H1 (cell line): ENCODE measurements around the gene PDE4D. TPM values are rescaled to one million over a fixed set of nuclear protein-coding genes. Genes with fewer than 3 reads are reported as not detected.

Experiments used
- CTCF ChIA-PET: fragments of 300-600 bp; sonication (Branson Sonifier 250); formaldehyde crosslinking; loops from one replicate; lab custom pipeline; 2021; ENCODE audit not compliant: partially characterized antibody; lab: Charles Lee
- POLR2A ChIA-PET: fragments of 300-600 bp; sonication (Branson Sonifier 250); formaldehyde crosslinking; loops from one replicate; lab custom pipeline; 2021; ENCODE audit warnings: inconsistent platforms; ENCODE audit not compliant: partially characterized antibody; lab: Charles Lee
- DNase-seq, 2 experiments: peaks; one replicate each; pipeline versions ENCODE4 v3.0.0 to v3.0.0-alpha.2; 2010 to 2022; ENCODE audit warnings: low spot score in 2 of 2, low read depth in 1 of 2, mixed read lengths in 1 of 2
- FAIRE-seq: peaks from 2 replicates; lab custom pipeline; 2011; peaks lifted over from hg19 to GRCh38; lab: Jason Lieb, UNC
- H2AFZ ChIP-seq: 2 replicates; pipeline ENCODE4 v1.8.1; 2012; ENCODE audit warnings: low read length, inconsistent platforms
- H2AK5ac ChIP-seq: 2 replicates; pipeline ENCODE4 v1.6.1; 2013; ENCODE audit warnings: low read depth, low read length
- H2BK120ac ChIP-seq: replicated peaks from 2 replicates; pipeline ENCODE3; 2013; ENCODE audit warnings: low read depth, low read length, inconsistent platforms
- H2BK12ac ChIP-seq: 2 replicates; pipeline ENCODE4 v1.6.1; 2013; ENCODE audit warnings: low read depth, low read length
- H2BK15ac ChIP-seq: 2 replicates; pipeline ENCODE4 v1.6.1; 2013; ENCODE audit warnings: low read length
- H2BK20ac ChIP-seq: 2 replicates; pipeline ENCODE4 v1.6.1; 2013; ENCODE audit warnings: low read length
- H2BK5ac ChIP-seq: 2 replicates; pipeline ENCODE4 v1.6.1; 2013; ENCODE audit warnings: low read depth, low read length
- H3K14ac ChIP-seq: 2 replicates; pipeline ENCODE4 v1.6.1; 2013; ENCODE audit warnings: inconsistent platforms; ENCODE audit not compliant: insufficient read length
- H3K18ac ChIP-seq: 2 replicates; pipeline ENCODE4 v1.6.1; 2013; ENCODE audit warnings: low read length; ENCODE audit errors: extremely low read depth
- H3K23ac ChIP-seq: 2 replicates; pipeline ENCODE4 v1.6.1; 2013; ENCODE audit warnings: inconsistent platforms; ENCODE audit not compliant: insufficient read length
- H3K23me2 ChIP-seq: 2 replicates; pipeline ENCODE4 v1.6.1; 2013; ENCODE audit warnings: low read depth, low read length
- H3K27ac ChIP-seq: 2 replicates; pipeline ENCODE4 v1.6.1; 2011; ENCODE audit warnings: low read depth, low read length, inconsistent platforms
- H3K27me3 ChIP-seq, 4 experiments: replicated peaks in 1 of 4; 1 replicate in 1 of 4; 2 replicates in 3 of 4; pipeline versions ENCODE4 v1.6.1 to v1.8.1; 2011 to 2013; ENCODE audit warnings: low read length in 3 of 4, mild to moderate bottlenecking in 3 of 4, inconsistent platforms in 2 of 4, mixed read lengths in 2 of 4, moderate library complexity in 1 of 4; ENCODE audit not compliant: control insufficient read depth in 3 of 4, insufficient read depth in 3 of 4; ENCODE audit errors: extremely low read depth in 1 of 4
- H3K36me3 ChIP-seq, 4 experiments: 2 replicates each; pipeline versions ENCODE4 v1.6.1 to v1.8.1; 2011 to 2013; ENCODE audit warnings: mild to moderate bottlenecking in 4 of 4, low read length in 3 of 4, moderate library complexity in 2 of 4, control low read depth in 1 of 4, inconsistent platforms in 1 of 4; ENCODE audit not compliant: insufficient read depth in 4 of 4, control insufficient read depth in 2 of 4
- H3K4ac ChIP-seq: replicated peaks from 2 replicates; pipeline ENCODE3; 2013; ENCODE audit warnings: low read length, low read depth, mixed read lengths, inconsistent platforms; ENCODE audit not compliant: insufficient read length
- H3K4me1 ChIP-seq, 4 experiments: replicated peaks in 1 of 4; 1 replicate in 1 of 4; 2 replicates in 3 of 4; pipeline versions ENCODE4 v1.6.1 to v1.8.1; 2011 to 2013; ENCODE audit warnings: low read length in 3 of 4, inconsistent platforms in 2 of 4, mixed read lengths in 1 of 4; ENCODE audit not compliant: insufficient read depth in 4 of 4, control insufficient read depth in 3 of 4
- H3K4me2 ChIP-seq, 2 experiments: 2 replicates each; pipeline versions ENCODE4 v1.6.1 to v1.8.1; 2011 to 2013; ENCODE audit warnings: low read depth in 2 of 2, low read length in 2 of 2, control low read depth in 1 of 2, inconsistent platforms in 1 of 2, mild to moderate bottlenecking in 1 of 2; ENCODE audit not compliant: insufficient read depth in 1 of 2
- H3K4me3 ChIP-seq, 4 experiments: fragments of 200-600, 300-600 bp in 1 of 4; sonication (generic), shearing (Covaris generic), sonication (Bioruptor Twin) in 1 of 4; 2 replicates each; pipeline versions ENCODE4 v1.5.1 to v1.8.1; 2011 to 2016; ENCODE audit warnings: low read length in 4 of 4, low read depth in 3 of 4, control low read depth in 2 of 4, inconsistent platforms in 2 of 4, mild to moderate bottlenecking in 2 of 4, mixed read lengths in 1 of 4, moderate library complexity in 1 of 4; ENCODE audit not compliant: insufficient read depth in 2 of 4; ENCODE audit errors: extremely low read depth in 1 of 4
- H3K56ac ChIP-seq: replicated peaks from 2 replicates; pipeline ENCODE3; 2013; ENCODE audit warnings: low read depth, mild to moderate bottlenecking, mixed read lengths, low read length, inconsistent platforms; ENCODE audit not compliant: insufficient read length
- H3K79me1 ChIP-seq: 2 replicates; pipeline ENCODE4 v1.6.1; 2013; ENCODE audit warnings: low read depth, low read length, control low read depth
- H3K79me2 ChIP-seq, 2 experiments: 2 replicates each; pipeline versions ENCODE4 v1.6.1 to v1.8.1; 2012 to 2013; ENCODE audit warnings: low read length in 2 of 2, mild to moderate bottlenecking in 2 of 2, inconsistent platforms in 1 of 2; ENCODE audit not compliant: insufficient read depth in 2 of 2, control insufficient read depth in 1 of 2
- H3K9ac ChIP-seq, 4 experiments: replicated peaks in 1 of 4; 1 replicate in 1 of 4; 2 replicates in 3 of 4; pipeline versions ENCODE4 v1.6.1 to v1.8.1; 2011 to 2013; ENCODE audit warnings: low read depth in 3 of 4, low read length in 3 of 4, control low read depth in 2 of 4, mild to moderate bottlenecking in 2 of 4, moderate library complexity in 2 of 4, inconsistent platforms in 1 of 4; ENCODE audit errors: extremely low read depth in 1 of 4
- H3K9me3 ChIP-seq, 2 experiments: 2 replicates each; pipeline versions ENCODE4 v1.6.1 to v1.8.1; 2012 to 2013; ENCODE audit warnings: mild to moderate bottlenecking in 2 of 2, moderate library complexity in 2 of 2, control low read depth in 1 of 2, inconsistent platforms in 1 of 2, low read depth in 1 of 2, low read length in 1 of 2, mixed read lengths in 1 of 2; ENCODE audit not compliant: insufficient read depth in 2 of 2
- H4K20me1 ChIP-seq, 2 experiments: replicated peaks in 1 of 2; 2 replicates each; pipeline versions ENCODE3 to v1.8.1; 2011 to 2013; ENCODE audit warnings: inconsistent platforms in 2 of 2, low read length in 2 of 2, mild to moderate bottlenecking in 1 of 2; ENCODE audit not compliant: insufficient read depth in 2 of 2, control insufficient read depth in 1 of 2
- H4K5ac ChIP-seq: 2 replicates; pipeline ENCODE4 v1.6.1; 2013; ENCODE audit warnings: low read length, low read depth, mixed read lengths, inconsistent platforms; ENCODE audit not compliant: insufficient read length
- H4K8ac ChIP-seq: 2 replicates; pipeline ENCODE4 v1.8.0; 2013; ENCODE audit warnings: mild to moderate bottlenecking, moderate library complexity, low read length, inconsistent platforms; ENCODE audit not compliant: insufficient read depth; ENCODE audit errors: extremely low read depth
- H4K91ac ChIP-seq: replicated peaks from 2 replicates; pipeline ENCODE3; 2013; ENCODE audit warnings: low read length, mixed read lengths, inconsistent platforms; ENCODE audit not compliant: insufficient read length
- HDAC6 ChIP-seq: IDR thresholded peaks from one replicate; pipeline ENCODE4 v1.7.1; 2012; ENCODE audit warnings: low read depth, mild to moderate bottlenecking, inconsistent platforms, low read length, moderate library complexity
- JUN ChIP-seq: IDR thresholded peaks from 2 replicates; pipeline ENCODE4 v1.6.1; 2011; ENCODE audit warnings: low read depth, mild to moderate bottlenecking, improper control_type of control experiment, low read length
- RNF2 ChIP-seq: fragments of 200-900, 300-1000 bp; sonication (generic); IDR thresholded peaks from 2 replicates; pipeline ENCODE4 v1.7.1; 2016; ENCODE audit warnings: borderline replicate concordance, low read depth, mild to moderate bottlenecking, antibody characterized with exemption, low read length; ENCODE audit not compliant: poor library complexity, severe bottlenecking; ENCODE audit errors: missing control alignments
- SIN3A ChIP-seq, 2 experiments: IDR thresholded peaks in 1 of 2; conservative IDR thresholded peaks in 1 of 2; 2 replicates each; pipeline ENCODE4 v1.6.1; 2011 to 2012; ENCODE audit warnings: low read length in 2 of 2, improper control_type of control experiment in 1 of 2, low read depth in 1 of 2, mild to moderate bottlenecking in 1 of 2
- SIRT6 ChIP-seq: IDR thresholded peaks from one replicate; pipeline ENCODE4 v1.7.1; 2012; ENCODE audit warnings: low read length, inconsistent platforms
- SP4 ChIP-seq: IDR thresholded peaks from 2 replicates; pipeline ENCODE4 v1.6.1; 2012; ENCODE audit warnings: low read length, inconsistent platforms
- WGBS, 2 experiments: shearing (Covaris generic) in 1 of 2; methylation state at CpG; one replicate each; pipeline versions ENCODE4 v1.1.6 to v1.1.7; 2013 to 2015; ENCODE audit warnings: low lambda C conversion rate in 2 of 2, mixed read lengths in 2 of 2, inconsistent platforms in 1 of 2, low coverage in 1 of 2, missing lambda C conversion rate in 1 of 2; ENCODE audit not compliant: insufficient replicate concordance in 2 of 2, insufficient coverage in 1 of 2, insufficient read length in 1 of 2; ENCODE audit errors: extremely low coverage in 1 of 2, missing lambda C conversion rate in 1 of 2; 5-methylcytosine and 5-hydroxymethylcytosine counted together
- polyA plus RNA-seq, 7 experiments: library from polyadenylated mRNA; depleted of rRNA in 3 of 7; stranded (reverse) in 5 of 7; unstranded in 2 of 7; fragments of >200 nt in 5 of 7; fragments of 200-250 nt in 2 of 7; gene quantifications; 1 replicate in 5 of 7; 2 replicates in 1 of 7; 4 replicates in 1 of 7; pipeline versions ENCODE4 v1.2.1 to v1.2.3, GENCODE V29; 2011 to 2013; ENCODE audit warnings: missing spikeins in 2 of 7, mixed read lengths in 2 of 7
- total RNA-seq: library from RNA; stranded (reverse); fragmentation: NEBNext Ultra II Directional; extraction: Animal tissue kit (Norgen Biotek cat#: 25700); gene quantifications from 2 replicates; pipeline ENCODE4 v1.2.1, GENCODE V29; 2021

Gene PDE4D
- total and polyA plus RNA-seq, 2 of the 8 experiments (the other 6 are each of a cell fraction or from before 2014, with no cell fraction given), result 2.3 to 3.7 TPM

DNA sequence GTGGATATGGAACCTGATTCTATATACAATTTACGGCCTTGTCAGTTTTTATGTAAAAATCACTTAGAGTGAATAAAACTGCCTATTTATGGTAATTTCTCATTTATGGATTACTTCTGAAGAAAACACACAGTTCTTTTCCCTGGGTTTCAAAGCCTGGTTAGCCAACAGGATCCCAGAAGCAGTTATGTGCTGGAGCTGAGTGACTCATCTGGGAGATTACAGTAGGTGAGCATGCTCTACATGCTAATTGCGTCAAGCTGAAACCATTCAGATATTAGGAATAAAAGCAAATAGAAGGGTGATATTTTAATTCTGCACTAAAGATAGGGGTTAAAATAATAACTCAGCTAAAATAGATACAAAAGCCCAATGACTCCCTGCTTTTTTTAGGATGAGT is 47.8 kb downstream of the PDE4D start:
- Histone ChIP-seq H2AFZ (no peak overlapping the region), H3K4ac (no peak overlapping the region), H4K91ac (no peak overlapping the region), H2BK5ac (no peak overlapping the region), H3K9me3 (no peaks in the 10 kb centered on the region), H3K56ac (no peak overlapping the region), H3K9ac (no peak overlapping the region), H2BK12ac (no peak overlapping the region), H3K36me3 (no peaks in the 10 kb centered on the region), H4K20me1 (no peaks in the 10 kb centered on the region), H3K27me3 (no peaks in the 10 kb centered on the region), H3K4me2 (no peak overlapping the region), H3K23me2 (no peaks in the 10 kb centered on the region), H3K14ac (no peak overlapping the region), H3K79me1 (no peaks in the 10 kb centered on the region), H3K23ac (no peak overlapping the region), H3K27ac (no peak overlapping the region), H3K4me3 (no peak overlapping the region), H2AK5ac (no peak overlapping the region), H3K79me2 (no peaks in the 10 kb centered on the region), H3K18ac (no peak overlapping the region), H3K4me1 (no peaks in the 10 kb centered on the region), H2BK15ac (no peak overlapping the region), H4K5ac (no peak overlapping the region), H2BK20ac (no peak overlapping the region), H4K8ac (no peak overlapping the region), H2BK120ac (no peak overlapping the region)
- FAIRE-seq (no peak), DNase-seq (no peak)
- 97% methylated on average over 2 of the region's 2 CpGs; no CpG with 5 or more reads in 1 of the 2 experiments for WGBS, 2 experiments
- ChIA-PET CTCF (interaction anchor here (1.0 to 1.6 kb wide), 5 partner anchors 12 to 441 kb away, joined by 3 to 4 read pairs (median 3); partner anchors contain the start of gene PDE4D), POLR2A (no interaction called here)
- TF ChIP-seq SIRT6 (no peak), SP4 (no peak), SIN3A (conservative IDR thresholded peaks at IDR 0.05 in 1 of 2, IDR thresholded peaks at IDR 0.05 in 1 of 2; ENCODE audit: low read depth in 1 of 2, low read length in 2 of 2) (no peak), RNF2 (no peak), HDAC6 (no peak), JUN (no peak)
